ENCODE results near the gene SLC35E4.
"Not testable (repeated sequence)": the region's sequence is repeated elsewhere in the genome, so short reads cannot be mapped to it uniquely, and the experiment has no call there.

Gene SLC35E4

DNA sequence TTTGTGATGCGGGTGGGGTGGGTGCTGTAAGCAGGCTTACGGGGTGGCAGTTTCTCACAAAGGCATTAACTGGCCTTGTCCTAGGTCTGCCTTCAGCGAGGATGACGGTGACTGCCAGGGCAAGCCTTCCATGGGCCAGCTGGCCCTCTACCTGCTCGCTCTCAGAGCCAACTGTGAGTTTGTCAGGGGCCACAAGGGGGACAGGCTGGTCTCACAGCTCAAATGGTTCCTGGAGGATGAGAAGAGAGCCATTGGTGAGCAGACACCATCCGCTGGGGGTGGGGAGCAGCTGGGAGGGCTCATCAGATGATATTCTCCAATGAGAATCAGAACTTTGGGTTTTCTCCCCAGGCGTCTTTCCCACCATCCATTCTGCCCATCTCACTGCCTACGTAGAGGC is 22.8 kb upstream of the SLC35E4 start:
- no peak for DNase-seq

DNA sequence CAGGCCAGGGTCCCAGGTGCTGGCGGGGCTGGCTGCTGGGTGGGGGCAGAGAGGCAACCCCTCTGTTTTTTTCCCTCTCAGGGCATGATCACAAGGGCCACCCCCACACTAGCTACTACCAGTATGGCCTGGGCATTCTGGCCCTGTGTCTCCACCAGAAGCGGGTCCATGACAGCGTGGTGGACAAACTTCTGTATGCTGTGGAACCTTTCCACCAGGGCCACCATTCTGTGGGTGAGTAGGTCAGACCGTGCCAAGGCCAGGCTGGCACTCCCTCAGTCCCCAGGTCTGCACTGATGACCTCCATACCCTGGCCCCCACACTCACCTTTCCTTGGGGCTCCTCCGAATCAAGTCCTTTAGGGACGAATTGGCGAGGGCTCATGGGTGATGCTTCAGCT is 21.3 kb upstream of the SLC35E4 start:
- no peak for DNase-seq

DNA sequence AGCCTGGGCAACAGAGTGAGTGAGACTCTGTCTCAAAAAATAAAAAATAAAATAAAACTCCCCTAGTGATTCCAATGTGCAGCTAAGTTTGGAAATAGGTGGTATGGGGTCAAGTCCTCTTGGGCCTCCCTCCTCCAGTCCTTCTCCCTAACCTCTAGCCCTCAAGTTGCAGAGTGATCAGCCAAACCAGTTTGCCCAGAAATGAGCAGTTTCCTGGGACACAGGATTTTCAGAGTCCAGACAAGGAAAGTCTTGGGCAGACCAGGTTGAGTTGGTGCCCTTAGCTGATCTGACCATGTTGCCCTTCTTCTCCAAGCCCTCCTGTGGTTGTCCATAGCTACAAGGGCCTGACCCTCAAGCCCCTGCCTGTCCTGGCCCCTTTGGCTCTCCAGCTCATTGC is 20.7 kb upstream of the SLC35E4 start:
- DNase-seq, result no peak

DNA sequence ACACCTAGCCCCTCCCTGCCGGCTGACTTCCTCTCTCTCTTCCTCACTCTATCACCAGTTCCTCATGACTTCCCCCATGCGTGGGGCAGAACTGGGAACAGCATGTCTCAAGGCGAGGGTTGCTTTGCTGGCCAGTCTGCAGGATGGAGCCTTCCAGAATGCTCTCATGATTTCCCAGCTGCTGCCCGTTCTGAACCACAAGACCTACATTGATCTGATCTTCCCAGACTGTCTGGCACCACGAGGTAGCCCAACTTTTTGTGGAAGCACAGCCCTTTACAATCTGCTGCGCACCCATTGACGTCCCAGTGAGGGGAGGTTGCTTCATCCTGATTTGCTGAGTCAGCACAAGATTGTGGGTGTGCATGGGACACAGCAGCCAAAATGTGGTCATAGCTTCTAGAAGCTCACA is 20.0 kb upstream of the SLC35E4 start:
- no peak for DNase-seq

DNA sequence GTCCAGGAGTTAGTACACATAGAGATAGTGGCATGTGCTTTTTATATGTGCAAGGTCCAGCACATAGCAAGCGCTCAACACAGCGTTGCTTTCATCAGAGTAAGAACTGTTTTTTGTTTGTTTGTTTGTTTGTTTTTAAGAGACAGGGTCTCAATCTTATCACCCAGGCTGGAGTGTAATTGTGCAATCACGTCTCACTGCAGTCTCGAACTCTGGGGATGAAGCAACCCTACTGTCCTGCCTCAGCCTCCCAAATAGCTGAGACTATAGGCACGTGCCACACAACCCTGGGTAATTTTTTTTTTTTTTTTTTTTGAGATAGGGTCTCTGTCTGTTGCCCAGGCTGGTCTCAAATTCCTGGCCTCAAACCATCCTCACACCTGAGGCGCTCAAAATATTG is 17.8 kb upstream of the SLC35E4 start:
- no peak for DNase-seq

DNA sequence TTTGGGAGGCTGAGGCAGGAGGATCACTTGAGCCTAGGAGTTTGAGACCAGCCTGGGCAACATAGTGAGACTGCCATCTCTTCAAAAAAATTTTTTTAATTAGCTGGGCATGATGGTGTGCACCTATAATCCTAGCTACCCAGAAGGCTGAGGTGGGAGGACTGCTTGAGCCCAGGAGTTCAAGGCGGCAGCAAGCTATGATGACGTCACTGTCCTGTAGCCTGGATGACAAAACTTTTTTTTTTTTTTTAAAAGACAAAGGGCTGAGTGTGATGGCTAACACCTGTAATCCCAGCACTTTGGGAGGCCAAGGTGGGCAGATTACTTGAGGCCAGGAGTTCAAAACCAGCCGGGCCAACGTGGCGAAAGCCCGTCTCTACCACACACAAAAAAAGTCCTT is 15.7 kb upstream of the SLC35E4 start:
- DNase-seq, result not testable (repeated sequence)

DNA sequence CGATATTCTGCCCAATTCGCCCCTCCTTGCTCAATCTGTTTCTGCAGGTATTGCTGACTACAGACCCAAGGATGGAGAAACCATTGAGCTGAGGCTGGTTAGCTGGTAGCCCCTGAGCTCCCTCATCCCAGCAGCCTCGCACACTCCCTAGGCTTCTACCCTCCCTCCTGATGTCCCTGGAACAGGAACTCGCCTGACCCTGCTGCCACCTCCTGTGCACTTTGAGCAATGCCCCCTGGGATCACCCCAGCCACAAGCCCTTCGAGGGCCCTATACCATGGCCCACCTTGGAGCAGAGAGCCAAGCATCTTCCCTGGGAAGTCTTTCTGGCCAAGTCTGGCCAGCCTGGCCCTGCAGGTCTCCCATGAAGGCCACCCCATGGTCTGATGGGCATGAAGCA is 9.2 kb upstream of the SLC35E4 start:
- no peak for DNase-seq

DNA sequence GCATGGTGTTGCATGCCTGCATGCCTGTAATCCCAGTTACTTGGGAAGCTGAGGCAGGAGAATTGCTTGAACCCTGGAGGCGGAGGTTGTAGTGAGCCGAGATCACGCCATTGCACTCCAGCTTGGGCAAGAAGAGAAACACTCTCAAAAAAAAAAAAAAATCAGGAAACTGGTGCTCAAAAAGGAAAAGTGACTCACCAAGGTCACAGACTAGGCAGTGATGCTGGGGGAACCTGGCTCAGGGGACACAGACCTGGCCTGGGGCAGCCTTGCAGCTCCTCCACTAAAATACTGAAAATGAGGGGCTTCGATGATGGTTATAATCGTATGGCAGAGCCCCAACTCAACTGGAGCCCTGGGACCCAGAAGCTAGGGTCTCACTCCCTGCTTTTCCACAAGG is 8.1 kb upstream of the SLC35E4 start:
- no peak for DNase-seq

DNA sequence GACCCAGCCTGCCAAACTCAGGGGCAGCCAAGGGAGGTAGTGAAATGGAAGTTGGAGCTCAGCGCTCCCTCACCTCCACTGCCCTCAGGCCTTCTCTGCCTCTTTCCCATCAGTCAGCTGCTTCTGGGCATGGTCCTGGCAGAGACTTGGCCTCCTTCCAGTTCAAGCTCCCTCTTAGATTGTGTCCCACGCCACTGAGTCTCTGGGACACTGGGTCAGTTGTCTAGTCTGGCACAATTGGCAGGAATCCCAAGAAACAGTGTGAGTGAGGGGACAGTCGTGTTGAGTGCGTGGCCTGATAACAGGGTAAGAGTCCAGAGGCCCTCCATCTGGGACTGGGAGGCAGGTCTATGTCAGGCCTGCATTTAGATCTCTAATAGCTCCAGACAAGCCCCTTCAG is 7.1 kb upstream of the SLC35E4 start:
- no peak for DNase-seq

DNA sequence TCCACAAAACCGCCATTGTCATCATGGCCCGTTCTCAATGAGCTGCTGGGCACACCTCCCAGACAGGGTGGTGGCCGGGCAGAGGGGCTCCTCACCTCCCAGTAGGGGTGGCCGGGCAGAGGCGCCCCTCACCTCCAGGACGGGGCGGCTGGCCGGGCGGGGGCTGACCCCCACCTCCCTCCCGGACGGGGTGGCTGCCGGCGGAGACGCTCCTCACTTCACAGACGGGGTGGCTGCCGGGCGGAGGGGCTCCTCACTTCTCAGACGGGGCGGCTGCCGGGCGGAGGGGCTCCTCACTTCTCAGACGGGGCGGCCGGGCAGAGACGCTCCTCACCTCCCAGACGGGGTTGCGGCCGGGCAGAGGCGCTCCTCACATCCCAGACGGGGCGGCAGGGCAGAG is 4.1 kb upstream of the SLC35E4 start:
- DNase-seq, result not testable (repeated sequence)

DNA sequence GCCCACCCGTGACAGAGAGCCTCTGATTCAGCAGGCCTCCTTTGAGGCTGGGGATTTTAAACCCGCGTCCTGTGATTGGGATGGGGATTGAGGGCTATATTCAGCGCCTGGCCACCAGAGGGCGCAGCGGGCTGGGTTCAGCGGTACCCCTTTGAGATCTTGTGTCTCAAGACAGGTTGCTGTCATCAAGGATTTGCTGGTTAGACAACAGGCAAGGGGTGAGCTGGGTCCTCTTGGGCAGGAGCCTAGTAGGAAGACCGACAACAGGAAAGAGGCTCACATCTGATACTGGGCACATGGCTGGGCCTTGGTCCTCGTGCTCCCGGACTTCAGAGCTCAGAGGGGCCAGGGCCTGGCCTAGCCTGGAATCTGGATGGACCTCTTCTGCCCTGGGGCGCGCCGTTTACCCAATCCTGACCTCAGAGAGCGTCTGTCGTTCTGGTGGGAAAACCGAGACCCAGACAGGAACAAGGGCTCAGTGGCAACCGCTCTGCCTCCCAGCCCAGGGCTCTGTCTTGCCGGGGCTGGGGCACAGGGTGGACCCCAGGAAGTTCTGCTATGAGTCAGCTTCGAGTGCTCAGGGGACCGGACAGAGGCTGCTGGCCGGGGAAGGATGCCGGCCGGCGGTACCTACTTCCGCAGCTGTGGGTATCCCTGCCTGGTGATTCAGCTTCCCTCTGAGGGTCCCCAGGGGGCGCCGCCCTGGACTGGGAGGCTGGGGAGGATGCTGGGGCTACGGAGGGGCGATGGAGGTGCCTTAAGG is 929 bp upstream of the SLC35E4 start:
- peak; percentile 70 for DNase-seq

DNA sequence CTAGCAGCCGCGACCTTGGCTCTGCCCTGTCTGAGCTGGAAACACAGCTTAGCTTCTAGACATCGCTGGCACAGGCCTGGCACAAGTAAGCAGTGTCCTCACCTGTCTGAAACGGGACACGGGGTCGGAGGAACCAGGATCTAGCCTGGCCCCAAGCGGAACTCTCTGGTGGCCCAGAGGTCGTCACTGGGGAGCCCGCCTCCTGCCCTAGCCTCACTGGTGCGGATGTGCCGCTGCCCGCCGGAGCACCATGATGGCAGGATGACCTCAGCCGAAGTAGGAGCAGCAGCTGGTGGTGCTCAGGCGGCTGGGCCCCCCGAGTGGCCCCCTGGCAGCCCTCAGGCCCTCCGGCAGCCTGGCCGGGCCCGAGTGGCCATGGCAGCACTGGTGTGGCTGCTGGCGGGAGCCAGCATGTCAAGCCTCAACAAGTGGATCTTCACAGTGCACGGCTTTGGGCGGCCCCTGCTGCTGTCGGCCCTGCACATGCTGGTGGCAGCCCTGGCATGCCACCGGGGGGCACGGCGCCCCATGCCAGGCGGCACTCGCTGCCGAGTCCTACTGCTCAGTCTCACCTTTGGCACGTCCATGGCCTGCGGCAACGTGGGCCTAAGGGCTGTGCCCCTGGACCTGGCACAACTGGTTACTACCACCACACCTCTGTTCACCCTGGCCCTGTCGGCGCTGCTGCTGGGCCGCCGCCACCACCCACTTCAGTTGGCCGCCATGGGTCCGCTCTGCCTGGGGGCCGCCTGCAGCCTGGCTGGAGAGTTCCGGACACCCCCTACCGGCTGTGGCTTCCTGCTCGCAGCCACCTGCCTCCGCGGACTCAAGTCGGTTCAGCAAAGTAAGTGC is 871 bp downstream of the SLC35E4 start:
- DNase-seq, result peak; percentile 19

DNA sequence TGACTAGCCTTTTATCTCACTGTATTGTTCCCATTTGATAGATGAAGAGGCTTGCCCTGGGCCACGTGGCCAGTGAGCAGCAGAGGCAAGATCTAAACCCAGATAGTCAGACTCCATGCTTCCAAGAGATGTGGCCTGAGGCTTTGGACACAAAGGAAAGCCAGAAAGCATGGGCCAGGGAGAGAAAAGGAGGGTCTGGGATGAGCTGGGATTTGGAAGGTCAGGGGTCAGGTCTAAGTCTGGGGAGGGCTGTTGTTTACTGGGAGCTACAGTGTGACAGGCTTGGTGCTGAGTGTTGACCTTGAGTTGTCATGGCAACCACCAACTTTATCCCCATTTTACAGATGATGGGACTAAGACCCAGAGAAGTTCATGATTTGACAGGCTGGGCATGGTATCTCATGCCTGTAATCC is 2.1 kb downstream of the SLC35E4 start:
- DNase-seq, result no peak

DNA sequence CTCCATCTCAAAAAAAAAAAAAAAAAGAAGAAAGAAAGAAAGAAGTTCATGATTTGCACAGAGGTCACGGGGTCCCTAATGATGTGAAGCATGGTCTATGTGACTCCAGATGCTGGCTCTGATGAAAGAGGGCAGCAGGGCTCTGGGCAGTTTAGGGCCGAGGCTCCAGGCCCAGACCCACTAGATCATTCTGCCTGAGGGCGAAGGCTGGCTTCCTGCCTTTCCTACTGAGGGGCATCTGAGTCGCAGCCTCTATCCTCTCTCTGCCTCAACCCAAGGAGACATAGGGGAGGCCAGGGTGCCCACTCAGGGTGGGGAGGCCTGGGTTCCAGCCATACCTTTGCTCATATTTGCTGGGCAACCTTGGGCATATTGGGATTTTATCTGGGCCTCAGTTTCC is 4.8 kb downstream of the SLC35E4 start:
- no peak for DNase-seq

DNA sequence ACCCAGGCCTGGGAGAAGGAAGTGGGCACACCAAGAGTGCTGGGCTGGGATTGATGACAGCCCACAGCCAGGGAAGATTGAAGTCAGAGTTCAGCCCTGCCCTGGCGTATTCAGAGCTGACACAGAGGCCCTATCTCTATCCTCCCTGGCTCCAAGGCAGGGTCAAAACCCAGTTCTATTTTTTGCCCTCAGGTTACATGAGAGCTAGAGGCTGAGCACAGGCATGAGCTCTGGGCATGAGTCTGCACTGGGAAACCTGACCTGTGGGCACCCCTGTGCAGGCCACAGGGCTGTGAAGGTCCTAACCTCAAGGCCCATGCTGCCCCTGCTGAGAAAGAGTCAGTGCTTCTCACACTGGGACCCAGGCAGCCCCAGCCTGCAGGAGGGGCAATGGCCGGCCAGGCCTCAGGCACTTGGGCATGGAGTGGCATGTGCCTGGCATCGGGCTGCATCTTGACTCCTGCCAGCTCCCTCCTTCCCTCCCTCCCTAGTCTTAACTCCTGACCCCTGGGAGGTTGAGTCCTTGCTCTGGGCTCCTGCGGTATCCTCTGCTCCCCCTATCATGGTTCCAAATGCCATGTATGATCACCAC is 5.4 kb downstream of the SLC35E4 start:
- no peak for DNase-seq

DNA sequence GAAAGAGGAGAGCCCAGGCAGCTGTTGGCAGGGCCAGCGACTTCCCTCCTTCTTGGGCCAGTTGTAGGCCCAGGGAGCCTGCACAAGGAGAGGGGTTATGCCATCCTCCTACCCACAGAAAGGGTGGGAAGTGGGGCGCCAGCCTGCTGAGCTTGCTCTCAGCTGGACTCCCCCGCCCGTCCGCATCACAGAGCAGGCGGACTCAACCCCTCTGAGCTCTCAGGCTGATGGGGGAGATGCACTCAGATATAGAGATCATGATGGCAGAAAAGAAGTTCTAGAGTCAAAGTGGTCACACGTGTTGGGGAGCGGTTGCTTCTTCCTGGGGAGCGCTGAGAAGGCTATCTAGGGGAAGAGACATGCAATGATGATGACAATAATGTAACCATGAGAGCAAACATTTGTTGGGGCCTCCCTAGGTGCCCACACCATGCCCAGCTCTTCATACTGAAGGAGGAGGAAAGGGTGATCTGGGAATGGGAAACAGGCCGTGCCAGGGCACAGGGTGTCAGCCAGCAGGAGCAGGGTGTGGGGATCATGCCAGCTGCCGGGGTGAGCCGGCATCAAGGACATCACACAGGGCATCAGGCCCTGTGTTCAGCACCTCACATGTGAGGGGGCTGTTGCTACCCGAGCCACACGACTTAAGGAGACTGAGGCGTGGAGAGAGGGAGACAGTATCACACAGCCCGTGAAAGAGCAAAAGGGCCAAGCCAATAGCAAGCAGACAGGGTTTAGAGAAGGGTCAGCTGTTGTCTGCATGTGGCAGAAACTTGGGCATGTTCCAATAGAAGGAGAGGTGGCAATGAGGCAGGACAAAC is 7.7 kb downstream of the SLC35E4 start:
- no peak for DNase-seq

DNA sequence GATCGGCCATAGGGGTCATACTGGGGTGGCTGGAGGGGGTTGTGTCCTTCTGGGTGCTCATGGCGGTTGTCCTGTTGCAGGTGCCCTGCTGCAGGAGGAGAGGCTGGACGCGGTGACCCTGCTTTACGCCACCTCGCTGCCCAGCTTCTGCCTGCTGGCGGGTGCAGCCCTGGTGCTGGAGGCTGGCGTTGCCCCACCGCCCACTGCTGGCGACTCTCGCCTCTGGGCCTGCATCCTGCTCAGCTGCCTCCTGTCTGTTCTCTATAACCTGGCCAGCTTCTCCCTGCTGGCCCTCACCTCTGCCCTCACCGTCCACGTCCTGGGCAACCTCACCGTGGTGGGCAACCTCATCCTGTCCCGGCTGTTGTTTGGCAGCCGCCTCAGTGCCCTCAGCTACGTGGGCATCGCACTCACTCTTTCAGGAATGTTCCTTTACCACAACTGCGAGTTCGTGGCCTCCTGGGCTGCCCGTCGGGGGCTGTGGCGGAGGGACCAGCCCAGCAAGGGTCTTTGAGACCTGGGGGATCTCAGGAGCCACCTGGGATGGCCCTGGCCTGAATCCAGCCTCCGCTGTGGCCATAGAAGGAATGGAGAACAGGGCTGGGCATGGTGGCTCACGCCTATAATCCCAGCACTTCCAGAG is 11.1 kb downstream of the SLC35E4 start:
- no peak for DNase-seq

DNA sequence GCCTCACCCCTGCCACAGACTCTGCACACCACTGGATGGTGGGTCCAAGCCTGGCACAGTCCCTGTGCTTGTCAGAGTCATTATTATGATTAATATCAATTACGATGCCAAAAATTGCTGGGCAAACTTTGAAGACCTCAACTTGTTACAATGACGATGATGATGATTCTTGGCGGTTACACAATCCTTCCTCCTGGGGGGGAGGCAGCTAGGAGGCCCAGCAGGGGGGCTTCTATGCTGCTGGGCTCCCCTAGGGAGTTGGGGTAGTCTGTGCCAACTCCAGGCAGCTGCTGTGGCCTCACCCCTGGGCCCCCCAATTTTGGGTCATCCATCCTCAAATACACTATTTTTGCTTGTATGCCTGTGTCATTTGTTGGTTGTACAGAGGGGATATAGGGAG is 12.0 kb downstream of the SLC35E4 start:
- no peak for DNase-seq

DNA sequence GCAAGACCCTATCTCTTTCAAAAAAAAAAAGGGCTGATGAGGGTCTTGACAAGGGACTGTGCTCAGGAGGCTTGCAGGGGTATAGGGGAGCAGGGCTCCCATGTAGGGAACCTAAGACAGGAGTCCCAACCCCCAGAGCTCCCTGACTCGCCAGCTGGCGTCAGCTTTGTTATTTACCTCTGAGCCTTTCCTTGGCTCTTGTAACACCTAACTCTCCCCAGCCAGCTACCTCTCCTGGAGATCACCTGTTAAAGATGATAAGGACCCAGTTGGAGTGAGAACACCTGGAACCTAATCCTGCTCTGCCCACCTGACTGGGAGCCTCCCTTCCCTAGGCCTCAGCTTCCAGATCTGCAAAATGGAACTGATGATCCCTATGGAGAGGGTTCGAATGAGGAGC is 13.2 kb downstream of the SLC35E4 start:
- DNase-seq, result no peak

DNA sequence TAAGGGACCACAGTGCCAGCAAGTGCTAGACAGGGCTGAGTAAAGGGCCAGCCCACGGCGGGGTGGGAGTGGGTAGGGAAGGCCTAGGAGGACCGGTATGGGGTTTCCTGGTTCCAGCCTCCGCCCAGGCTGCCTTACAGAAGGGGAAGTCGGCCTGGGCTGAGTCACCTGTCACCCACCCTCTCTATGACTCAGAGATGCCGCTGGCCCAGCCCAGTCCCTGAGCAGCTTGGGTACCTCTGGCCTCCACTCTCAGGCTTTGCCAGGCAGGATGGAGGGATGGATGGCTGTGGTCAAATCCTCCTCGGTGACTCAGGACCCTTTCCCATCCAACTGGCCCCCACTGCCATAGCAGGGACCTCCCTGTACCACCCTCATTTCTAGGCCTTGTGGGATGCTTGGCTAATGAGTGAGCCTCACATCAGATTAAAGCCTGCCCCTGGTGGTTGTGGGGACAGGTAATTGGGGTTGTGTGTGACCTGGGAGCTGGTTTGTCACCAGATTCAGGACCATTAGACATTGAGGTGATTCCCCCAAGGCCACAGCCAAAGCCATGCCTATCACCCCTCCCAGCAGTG is 13.9 kb downstream of the SLC35E4 start:
- DNase-seq, result no peak

DNA sequence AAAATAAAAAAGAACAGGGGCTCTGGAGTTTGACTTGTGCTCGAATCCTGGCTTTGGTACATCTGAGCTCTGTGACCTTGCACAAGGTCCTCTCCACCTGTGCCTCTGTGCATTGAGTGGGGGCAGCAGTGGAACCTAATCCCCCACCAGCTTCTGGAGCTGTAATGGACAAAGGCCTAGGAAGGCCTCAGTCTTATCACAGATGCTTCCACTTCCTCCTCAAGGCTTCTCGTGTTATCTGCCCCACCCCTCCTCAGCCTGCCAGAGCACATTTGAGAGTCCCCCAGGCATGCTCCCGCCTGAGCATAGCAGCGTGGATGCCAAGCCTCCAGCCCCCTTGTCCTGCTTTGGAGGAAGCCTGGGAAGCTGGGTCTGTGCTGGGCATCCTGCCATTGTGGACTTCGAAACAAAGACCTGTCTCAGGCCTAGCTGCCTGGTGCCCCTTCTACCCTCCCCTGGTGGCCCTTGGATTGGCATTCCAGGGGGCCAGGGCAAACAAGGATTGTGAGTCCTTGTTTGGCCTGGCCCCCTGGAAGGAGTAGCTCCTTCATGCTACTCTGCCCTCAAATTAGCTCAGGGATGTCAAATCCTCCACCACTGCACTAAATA is 15.0 kb downstream of the SLC35E4 start:
- no peak for DNase-seq

DNA sequence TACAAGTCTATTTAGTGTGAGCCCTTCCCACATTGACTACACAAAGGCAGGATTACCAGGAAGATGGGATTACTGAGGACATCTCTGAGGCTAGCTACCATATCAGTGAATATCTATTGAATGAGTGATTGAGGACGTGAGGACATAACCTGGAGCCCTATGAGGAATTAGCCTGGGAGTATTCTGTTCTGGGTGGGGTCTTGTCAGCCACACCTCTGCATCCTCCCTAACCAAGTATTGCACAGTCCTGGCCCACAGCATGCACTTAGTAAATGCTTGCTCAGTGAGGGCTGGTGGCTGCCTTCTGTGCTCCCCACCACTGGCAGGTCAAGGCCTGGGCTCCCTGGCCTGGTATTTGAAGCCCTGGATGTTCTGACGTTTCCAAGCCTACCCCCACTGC is 17.3 kb downstream of the SLC35E4 start:
- no peak for DNase-seq
